NCI-H2196 treated with DMSO at 0.1 percent for 48 hours (cell line): Measurements from ENCODE around the gene RNASE4.
"Not testable (repeated sequence)": the region's sequence is repeated elsewhere in the genome, so short reads cannot be mapped to it uniquely, and the experiment has no call there.

Source experiments
- DNase-seq: peaks from one replicate; lab custom pipeline; 2025; ENCODE audit not compliant: unreplicated experiment; lab: John Stamatoyannopoulos, UW

The RNASE4 gene

DNA sequence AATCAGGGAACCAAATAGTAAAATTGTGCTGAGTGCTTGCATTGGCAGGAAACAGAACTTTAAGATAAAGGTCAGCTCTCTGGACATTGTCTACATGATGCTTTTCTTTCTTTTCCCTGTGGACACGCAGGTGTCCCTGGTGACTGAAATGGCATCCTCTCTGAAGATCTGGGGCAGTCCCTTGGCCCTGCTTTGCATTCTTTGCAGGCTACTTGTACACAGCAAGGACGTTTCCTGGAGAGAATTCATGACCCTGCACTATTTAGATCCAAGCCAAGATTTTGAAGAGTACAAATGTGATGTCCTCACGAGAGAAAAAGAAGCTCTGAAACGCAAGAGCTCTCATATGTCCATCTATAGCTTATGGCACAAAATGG, 50.1 kb downstream of the RNASE4 start:
- no peak for DNase-seq

DNA sequence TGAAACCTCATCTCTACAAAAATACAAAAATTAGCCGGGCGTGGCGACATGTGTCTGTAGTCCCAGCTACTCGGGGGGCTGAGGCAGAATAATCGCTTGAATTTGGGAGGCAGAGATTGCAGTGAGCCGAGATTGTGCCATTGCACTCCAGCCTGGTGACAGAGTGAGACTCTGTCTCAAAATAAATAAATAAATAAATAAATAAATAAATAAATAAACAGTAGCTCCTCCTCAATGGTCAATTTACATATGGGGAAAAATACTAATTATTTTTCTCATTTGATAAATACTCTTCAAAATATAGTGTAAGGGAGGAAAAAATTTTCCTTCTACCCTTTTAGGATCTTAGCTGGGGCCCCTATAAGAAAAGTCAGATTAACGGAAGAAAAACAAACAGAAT, 53.9 kb downstream of the RNASE4 start:
- DNase-seq = not testable (repeated sequence)

DNA sequence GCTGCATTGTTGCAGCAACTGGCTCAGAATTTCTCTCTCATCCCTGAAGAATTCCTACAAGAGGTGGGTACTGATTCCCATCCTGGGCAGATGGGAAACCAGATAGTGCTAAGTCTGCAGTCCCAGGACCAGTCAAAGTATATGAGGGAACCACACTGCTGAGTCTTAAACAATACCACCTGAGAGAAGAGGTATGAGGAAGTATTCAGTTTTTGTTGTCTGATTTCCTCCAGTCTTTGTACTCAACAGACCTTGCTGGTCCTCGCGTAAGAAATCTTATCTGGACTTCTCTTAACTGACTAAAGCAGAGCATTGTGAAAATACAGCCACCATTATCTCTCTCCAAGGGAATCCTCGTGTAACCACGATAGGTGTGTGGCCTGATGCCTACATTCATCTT, 57.8 kb downstream of the RNASE4 start:
- DNase-seq = no peak

DNA sequence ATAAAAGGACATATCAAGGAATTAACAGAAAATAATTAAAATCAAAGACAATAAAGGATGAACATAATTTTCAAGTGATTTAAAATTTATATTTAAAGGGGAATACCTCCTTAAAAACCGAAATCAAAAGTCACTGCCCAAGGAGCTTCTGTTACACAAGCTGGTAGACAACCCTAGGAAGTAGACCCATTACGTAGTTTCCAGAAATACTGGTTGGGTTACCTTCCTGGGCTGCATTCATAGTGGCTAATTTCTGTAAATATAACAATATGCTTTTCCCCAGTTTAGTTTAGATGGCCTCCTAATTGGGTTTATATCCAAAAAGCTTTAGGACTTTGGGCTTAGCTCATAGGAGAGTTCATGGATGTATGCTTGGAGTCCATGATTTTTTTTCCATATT, 59.2 kb downstream of the RNASE4 start:
- no peak for DNase-seq

DNA sequence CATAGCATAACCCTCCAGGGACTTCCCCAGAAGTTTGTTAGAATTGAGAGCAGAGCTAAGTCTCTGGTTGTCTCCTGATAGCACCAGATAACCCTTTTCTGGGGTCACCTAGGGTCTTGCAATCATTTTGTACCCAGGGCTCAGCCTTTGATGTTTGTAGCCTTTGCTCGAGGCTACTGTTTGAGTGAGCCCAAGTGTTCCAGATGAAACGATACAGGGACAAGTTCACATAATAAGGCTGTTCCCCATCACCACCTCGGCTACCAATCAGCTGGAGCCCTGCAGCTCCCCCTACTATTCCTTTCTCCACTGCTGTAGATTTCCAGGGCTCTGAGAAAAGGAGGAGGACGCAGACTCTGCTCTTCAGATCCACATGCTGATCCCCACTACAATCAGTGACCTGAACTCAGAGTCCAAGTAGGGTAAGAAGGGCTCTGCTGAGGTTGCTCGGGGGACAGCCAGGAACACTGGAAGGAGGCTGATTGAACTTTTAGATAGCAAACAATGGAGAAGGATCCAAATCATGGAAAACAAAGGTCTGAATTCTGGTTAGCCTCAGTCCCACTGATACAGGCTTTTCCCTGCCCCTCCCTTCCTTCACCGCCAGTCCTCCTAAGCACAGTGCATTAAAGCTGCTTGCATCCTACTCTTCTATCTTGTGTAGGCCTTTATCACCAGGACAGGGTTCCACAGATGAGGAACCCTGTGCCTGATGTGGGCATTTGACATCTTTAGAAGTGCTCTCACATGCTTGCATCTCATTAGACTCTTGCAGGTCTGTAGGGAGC, 61.4 kb downstream of the RNASE4 start, which contains the start of gene EDDM3A:
Gene EDDM3A (plus strand): TSS at position 317 of the 788 bp plus-strand sequence. CDS start 1,694 bp downstream, outside the sequence.
- DNase-seq = no peak

DNA sequence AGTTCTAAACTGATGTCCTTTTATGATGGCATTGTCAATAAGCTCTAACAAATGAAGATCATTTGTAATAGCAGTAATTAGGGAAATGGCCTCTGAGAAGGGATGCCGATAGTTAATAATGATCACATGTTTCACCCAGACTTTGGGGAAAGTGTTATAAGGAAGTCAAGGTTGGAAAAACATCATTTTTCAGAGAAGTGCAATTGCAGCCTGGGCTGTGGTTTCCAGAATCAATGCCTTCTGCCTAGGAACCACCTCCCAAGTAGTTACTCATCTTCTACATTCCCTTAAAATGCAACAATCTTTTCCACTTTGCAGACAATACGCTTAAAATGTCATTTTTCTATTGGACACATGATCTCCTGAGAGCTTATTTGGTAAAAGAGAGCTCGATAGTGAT, 62.2 kb downstream of the RNASE4 start:
- DNase-seq = no peak

DNA sequence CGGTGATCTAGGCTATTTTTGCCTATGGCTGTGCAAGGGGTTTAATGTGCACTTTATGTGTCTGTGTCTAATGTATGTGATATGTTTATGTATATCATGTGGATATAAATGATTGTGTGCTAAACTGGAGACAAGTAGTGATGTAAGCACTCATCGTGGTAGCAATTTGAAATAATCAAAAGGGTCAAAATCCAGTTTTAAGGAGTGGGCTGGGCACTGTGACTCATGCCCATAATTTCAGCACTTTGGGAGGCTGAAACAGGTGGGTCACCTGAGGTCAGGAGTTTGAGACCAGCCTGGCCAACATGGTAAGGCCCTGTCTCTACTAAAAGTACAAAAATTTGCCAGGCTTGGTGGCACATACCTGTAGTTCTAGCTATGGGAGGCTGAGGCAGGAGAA, 64.1 kb downstream of the RNASE4 start:
- DNase-seq = no peak

DNA sequence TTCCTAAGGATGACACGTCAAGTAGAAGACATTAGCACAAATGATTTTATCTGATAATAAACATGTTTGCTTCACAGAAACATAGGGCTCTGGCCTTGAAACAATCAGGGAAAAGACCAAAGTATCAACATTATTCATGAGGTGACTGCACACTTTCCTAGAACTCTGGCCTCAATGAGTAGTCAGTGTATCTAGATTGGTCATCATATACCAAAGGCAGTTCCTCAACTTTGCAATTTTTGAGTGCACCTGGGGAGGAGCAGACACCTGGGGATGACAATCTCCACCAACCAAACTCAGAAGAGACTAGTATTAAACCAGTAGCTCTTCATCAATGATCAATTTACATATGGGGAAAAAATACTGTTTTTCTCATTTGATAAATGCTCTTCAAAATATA, 65.8 kb downstream of the RNASE4 start:
- DNase-seq = no peak
